Measurements from ENCODE around the gene PHC1. TPM values are rescaled to one million over a fixed set of nuclear protein-coding genes. Genes with fewer than 3 reads are reported as not detected.

PHC1 gene
- total RNA-seq, 1 experiment from 2014 or later, result 568 TPM

DNA sequence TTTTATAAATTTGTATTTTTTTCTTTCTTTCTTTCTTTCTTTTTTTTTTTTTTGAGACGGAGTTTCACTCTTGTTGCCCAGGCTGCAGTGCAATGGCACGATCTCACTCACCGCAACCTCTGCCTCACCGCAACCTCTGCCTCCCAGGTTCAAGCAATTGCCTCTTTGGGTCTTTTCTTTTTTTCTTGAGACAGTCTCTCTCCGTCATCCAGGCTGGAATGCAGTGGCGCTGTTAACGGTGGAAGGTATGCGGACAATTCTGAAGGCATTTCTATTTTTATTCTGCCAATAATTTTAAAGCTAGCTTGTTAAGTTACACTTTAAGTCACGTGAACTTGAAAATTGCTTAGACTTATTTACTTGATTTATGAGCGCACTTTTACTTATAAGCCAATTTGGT lies 8.8 kb upstream of the PHC1 start:
- Histone ChIP-seq H3K9ac (ENCODE audit: extremely low read depth, insufficient read length, low read length) (no peak overlapping the region), H3K9me3 (ENCODE audit: control insufficient read depth, low read depth, low read length) (no peaks in the 10 kb centered on the region), H3K4ac (ENCODE audit: low read depth, low read length) (no peak overlapping the region), H2BK120ac (ENCODE audit: low read depth, low read length, poor library complexity, severe bottlenecking) (no peak overlapping the region), H3K56ac (ENCODE audit: insufficient read length, low read depth, low read length) (no peak overlapping the region), H3K23me2 (ENCODE audit: insufficient read length, low read depth, low read length, poor library complexity, severe bottlenecking) (no peaks in the 10 kb centered on the region), H3K14ac (ENCODE audit: insufficient read depth, low read length) (no peak overlapping the region), H4K20me1 (ENCODE audit: control insufficient read depth, insufficient read depth, insufficient read length) (no peaks in the 10 kb centered on the region), H3K79me1 (ENCODE audit: insufficient read depth, low read depth, low read length, poor library complexity, severe bottlenecking) (no peaks in the 10 kb centered on the region), H2BK20ac (ENCODE audit: low read depth, low read length, poor library complexity, severe bottlenecking) (no peak overlapping the region), H2BK15ac (ENCODE audit: low read depth, low read length) (no peak overlapping the region), H2BK12ac (ENCODE audit: insufficient read length, low read depth, low read length) (no peak overlapping the region), H2BK5ac (ENCODE audit: insufficient read length, low read length) (no peak overlapping the region), H3K4me1 (ENCODE audit: insufficient read depth, low read length) (peaks cover 2% of the 10 kb centered on the region; the same call in 1 of the 2 replicates), H3K4me2 (ENCODE audit: insufficient read depth, insufficient read length, low read length) (no peak overlapping the region), H4K5ac (ENCODE audit: insufficient read length, low read depth, low read length) (no peak overlapping the region), H4K8ac (replicated peaks; ENCODE audit: insufficient read length, low read depth, low read length) (no peak overlapping the region), H3K79me2 (ENCODE audit: insufficient read depth, low read length) (no peaks in the 10 kb centered on the region), H4K91ac (ENCODE audit: insufficient read length, low read depth, low read length) (no peak overlapping the region), H3T11ph (ENCODE audit: low read length) (no peak overlapping the region), H2AFZ (ENCODE audit: low read length) (no peak overlapping the region), H2AK5ac (ENCODE audit: insufficient read length, low read length) (no peak overlapping the region), H3K27me3 (ENCODE audit: insufficient read depth, low read length) (no peaks in the 10 kb centered on the region), H3K27ac (ENCODE audit: insufficient read length, low read depth, low read length) (peak overlapping the region; percentile 95), H3K23ac (ENCODE audit: insufficient read length, low read depth, low read length) (no peak overlapping the region), H3K18ac (ENCODE audit: insufficient read length, low read depth, low read length) (no peak overlapping the region)
- H3K36me3 Mint-ChIP-seq (ENCODE audit: insufficient read depth in 1 of 3, low read depth in 3 of 3), result peaks cover 8 to 26% (median 20%) of the 10 kb centered on the region in 3 experiments
- H3K27me3 Mint-ChIP-seq (ENCODE audit: low read depth), result no peaks in the 10 kb centered on the region
- no CpG with 5 or more reads among the region's 10 CpGs for WGBS (ENCODE audit: extremely low coverage, insufficient read length, low lambda C conversion rate)
- peaks cover 13 to 22% of the 10 kb centered on the region in 2 experiments; a peak in 4 of 5 replicates for H3K9me3 Mint-ChIP-seq
- peak overlapping the region in 1 of 2 experiments; percentile 19; a peak in 1 of 5 replicates for H3K4me3 Mint-ChIP-seq
- TF ChIP-seq, protein P1, sequence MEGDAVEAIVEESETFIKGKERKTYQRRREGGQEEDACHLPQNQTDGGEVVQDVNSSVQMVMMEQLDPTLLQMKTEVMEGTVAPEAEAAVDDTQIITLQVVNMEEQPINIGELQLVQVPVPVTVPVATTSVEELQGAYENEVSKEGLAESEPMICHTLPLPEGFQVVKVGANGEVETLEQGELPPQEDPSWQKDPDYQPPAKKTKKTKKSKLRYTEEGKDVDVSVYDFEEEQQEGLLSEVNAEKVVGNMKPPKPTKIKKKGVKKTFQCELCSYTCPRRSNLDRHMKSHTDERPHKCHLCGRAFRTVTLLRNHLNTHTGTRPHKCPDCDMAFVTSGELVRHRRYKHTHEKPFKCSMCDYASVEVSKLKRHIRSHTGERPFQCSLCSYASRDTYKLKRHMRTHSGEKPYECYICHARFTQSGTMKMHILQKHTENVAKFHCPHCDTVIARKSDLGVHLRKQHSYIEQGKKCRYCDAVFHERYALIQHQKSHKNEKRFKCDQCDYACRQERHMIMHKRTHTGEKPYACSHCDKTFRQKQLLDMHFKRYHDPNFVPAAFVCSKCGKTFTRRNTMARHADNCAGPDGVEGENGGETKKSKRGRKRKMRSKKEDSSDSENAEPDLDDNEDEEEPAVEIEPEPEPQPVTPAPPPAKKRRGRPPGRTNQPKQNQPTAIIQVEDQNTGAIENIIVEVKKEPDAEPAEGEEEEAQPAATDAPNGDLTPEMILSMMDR (conservative IDR thresholded peaks at IDR 0.05), result no peak
- peaks cover 41 to 45% of the 10 kb centered on the region in 2 experiments for H3K4me1 Mint-ChIP-seq
- H3K27ac Mint-ChIP-seq, result peak overlapping the region; percentile 93 to 99 (median 97); a peak in 6 of 7 replicates
- DNase-seq, result peak; percentile 68

Measured in H9 (cell line).